ENCODE data around the gene CD99. TPM values are rescaled to one million over a fixed set of nuclear protein-coding genes. Genes with fewer than 3 reads are reported as not detected.

The CD99 gene
- total and polyA plus RNA-seq, 2 donors (not counting 3 experiments of a cell fraction or from before 2014, with no cell fraction given): 364 to 654 TPM

DNA sequence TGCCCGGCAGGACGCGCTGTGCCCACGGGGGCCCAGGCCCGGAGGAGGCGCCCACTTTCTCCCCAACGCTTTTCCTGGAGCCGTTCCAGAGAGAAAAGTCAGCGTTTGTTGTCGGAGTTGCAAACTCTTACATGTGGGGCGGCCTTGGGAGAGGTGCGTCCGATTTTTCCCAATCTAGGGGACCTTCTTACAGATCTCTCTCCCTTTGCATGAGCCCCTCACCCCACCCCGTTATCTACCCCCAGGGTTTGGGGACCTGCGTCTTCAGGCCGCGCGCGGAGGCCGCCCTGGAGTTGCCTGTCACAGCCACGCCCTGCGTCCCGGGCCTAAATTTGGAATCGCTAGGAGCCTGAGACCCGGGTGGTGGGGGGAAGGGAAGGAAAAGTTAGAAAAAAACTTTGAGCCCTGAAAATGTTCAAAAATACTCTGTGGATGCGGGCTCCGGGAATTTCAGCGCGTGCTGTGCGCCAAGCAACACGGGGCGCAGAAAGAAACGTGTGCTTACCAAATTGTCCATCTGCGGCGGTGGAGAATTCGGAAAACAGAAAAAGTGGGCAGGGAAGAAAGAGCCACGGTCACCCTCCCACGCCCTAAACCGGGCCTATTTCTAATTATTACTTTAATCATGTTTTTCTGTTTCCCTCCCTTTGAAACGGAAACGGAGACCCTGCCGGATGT is 587 bp downstream of the CD99 start:
- intact Hi-C loops (cut with micrococcal nuclease): loop anchor here (1.0 to 5.0 kb wide), 4 partner anchors 15 to 1238 kb away; partner anchors contain the start of gene ARSD
- BruUV-seq (replicated peaks): TSS peak; percentile 44
- H3K9me3 ChIP-seq (replicated peaks; ENCODE audit: control insufficient read depth, insufficient read depth, low read length): no peaks in the 10 kb centered on the region
- H3K27me3 ChIP-seq (ENCODE audit: control insufficient read depth in 2 of 2, insufficient read depth in 2 of 2, low read length in 2 of 2): no peaks in the 10 kb centered on the region
- ChIA-PET CTCF (no interaction called here), POLR2A (no interaction called here)
- H3K36me3 ChIP-seq (ENCODE audit: control insufficient read depth in 2 of 2, extremely low read depth in 1 of 2, insufficient read depth in 2 of 2, low read length in 2 of 2): no peaks in the 10 kb centered on the region
- H3K4me2 ChIP-seq (ENCODE audit: insufficient read depth, low read length): peak overlapping the region; percentile 99
- H3K79me2 ChIP-seq (ENCODE audit: control insufficient read depth, insufficient read depth, low read length): peaks cover 48% of the 10 kb centered on the region
- peak overlapping the region; percentile 76 to 100 (median 92) for H3K4me3 ChIP-seq (replicated peaks in 1 of 3; ENCODE audit: insufficient read depth in 1 of 3, low read depth in 1 of 3, low read length in 3 of 3)
- H2AFZ ChIP-seq (ENCODE audit: low read depth, low read length): peak overlapping the region; percentile 39
- no peak for TF ChIP-seq GATA2 (IDR thresholded peaks at IDR 0.05; ENCODE audit: insufficient read depth, insufficient read length, low read depth, low read length)
- TF ChIP-seq, protein P1, sequence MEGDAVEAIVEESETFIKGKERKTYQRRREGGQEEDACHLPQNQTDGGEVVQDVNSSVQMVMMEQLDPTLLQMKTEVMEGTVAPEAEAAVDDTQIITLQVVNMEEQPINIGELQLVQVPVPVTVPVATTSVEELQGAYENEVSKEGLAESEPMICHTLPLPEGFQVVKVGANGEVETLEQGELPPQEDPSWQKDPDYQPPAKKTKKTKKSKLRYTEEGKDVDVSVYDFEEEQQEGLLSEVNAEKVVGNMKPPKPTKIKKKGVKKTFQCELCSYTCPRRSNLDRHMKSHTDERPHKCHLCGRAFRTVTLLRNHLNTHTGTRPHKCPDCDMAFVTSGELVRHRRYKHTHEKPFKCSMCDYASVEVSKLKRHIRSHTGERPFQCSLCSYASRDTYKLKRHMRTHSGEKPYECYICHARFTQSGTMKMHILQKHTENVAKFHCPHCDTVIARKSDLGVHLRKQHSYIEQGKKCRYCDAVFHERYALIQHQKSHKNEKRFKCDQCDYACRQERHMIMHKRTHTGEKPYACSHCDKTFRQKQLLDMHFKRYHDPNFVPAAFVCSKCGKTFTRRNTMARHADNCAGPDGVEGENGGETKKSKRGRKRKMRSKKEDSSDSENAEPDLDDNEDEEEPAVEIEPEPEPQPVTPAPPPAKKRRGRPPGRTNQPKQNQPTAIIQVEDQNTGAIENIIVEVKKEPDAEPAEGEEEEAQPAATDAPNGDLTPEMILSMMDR (IDR thresholded peaks at IDR 0.05; ENCODE audit: extremely low read depth in 1 of 2, insufficient read depth in 1 of 2, low read depth in 1 of 2, low read length in 2 of 2): no peak
- TF ChIP-seq EZH2 (IDR thresholded peaks at IDR 0.05; ENCODE audit: borderline replicate concordance, low read depth, low read length, severe bottlenecking): no peak
- no peak for TF ChIP-seq JUN (IDR thresholded peaks at IDR 0.05; ENCODE audit: borderline replicate concordance, insufficient read depth, insufficient read length, low read depth)
- TF ChIP-seq MAX (IDR thresholded peaks at IDR 0.05; ENCODE audit: insufficient read depth, insufficient read length): no peak
- no peak for TF ChIP-seq MYC (IDR thresholded peaks at IDR 0.05; ENCODE audit: low read depth, low read length)
- TF ChIP-seq POLR2AphosphoS5 (IDR thresholded peaks at IDR 0.05; ENCODE audit: insufficient read depth, low read depth, low read length): no peak
- TF ChIP-seq POLR2A (IDR thresholded peaks at IDR 0.05; ENCODE audit: low read depth, low read length): no peak
- TF ChIP-seq FOS (IDR thresholded peaks at IDR 0.05; ENCODE audit: borderline replicate concordance, insufficient read depth, low read length): no peak
- H3K4me1 ChIP-seq (ENCODE audit: control insufficient read depth, extremely low read depth, insufficient read depth, low read length): peaks cover 43% of the 10 kb centered on the region
- H3K9me1 ChIP-seq (replicated peaks; ENCODE audit: control insufficient read depth, extremely low read depth, insufficient read depth, low read length): no peaks in the 10 kb centered on the region
- H4K20me1 ChIP-seq (replicated peaks; ENCODE audit: control insufficient read depth, extremely low read depth, insufficient read depth, low read length): no peaks in the 10 kb centered on the region
- H3K27ac ChIP-seq (ENCODE audit: insufficient read depth, low read depth, low read length): peak overlapping the region; percentile 76
- DNase-seq (ENCODE audit: low read depth, low spot score): peak; percentile 53
- peak overlapping the region; percentile 98 for H3K9ac ChIP-seq (replicated peaks; ENCODE audit: extremely low read depth, insufficient read depth, low read length)
- dilution Hi-C loops (cut with MboI; ENCODE audit: extremely low pct_ligation_motif_present, low sequenced_read_pairs): no loop called here
- no peak for FAIRE-seq

Data from endothelial cell of umbilical vein (primary cell).